ENCODE data around the gene MGAT3.

Gene MGAT3

DNA sequence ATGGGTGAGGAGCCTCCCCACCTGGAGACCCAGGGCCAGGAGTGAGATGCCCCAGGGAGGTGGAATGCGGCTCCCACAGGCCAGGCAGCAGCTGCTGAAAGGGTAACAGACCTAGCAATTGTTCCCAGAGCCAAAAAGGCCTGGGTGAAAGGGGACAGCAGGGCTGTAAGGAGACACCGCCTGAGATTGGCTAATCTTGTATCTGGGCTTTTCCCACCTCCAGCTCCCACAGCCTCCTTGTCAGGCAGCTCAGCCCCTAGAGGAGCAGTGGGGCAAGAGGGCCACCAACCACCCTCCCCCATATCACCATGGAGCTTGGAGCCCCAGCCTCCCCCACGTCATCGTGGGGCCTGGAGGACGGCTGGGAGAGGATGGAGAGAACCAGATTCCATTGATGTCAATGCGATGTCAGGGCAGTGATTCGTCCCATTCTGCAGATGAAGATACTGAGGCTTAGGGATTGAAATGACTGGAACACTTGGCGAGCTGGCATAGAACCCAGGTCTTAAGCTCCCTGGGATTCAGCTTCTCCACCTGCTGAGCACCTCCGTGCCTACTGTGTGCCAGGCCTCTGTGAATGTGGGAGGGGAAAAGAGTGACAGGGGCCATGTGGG is 2.9 kb upstream of the MGAT3 start:
- DNase-seq, result no peak

DNA sequence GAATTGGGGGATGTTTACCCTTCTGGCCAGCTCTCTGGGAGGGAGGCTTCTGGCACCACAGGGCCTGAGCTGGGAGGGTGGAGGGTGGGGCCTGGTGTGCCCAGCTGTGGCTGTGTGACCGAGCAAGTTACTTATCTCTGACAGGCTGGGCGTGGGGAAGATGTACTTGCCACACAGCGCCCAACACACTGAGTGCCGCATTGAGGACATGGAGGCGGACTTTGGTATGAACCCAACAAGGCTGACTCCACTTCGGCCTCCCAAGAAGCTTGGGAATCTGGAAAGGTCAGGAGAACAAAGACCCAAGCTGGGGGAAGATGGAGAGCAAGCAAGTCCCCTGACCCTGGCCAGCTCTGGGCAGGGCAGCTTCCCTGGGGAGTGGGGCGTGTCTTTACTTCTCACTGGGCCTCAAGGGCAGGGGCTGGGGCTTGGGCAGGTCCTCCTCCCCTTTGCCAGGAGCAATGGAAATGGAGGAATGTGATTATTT is 2.4 kb upstream of the MGAT3 start:
- DNase-seq, result no peak

DNA sequence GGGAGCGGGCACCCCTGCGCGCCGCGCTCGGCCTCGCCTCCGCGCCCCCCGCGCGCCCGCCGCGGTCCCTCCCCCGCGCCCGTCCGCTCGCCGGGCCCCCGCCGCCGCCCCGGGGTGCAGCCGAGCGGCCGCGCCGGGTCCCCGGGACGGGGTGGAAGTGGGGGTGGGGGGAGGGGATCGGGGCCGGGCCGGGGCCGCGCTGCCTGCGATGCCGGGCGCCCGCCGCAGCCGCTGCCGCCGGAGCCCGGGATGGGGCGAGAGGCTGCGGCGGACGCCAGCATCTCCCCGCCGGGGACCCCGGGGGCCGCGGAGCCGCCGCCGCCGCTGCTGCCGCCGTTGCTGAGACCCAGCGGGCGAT is 365 bp downstream of the MGAT3 start:
- no peak for DNase-seq

DNA sequence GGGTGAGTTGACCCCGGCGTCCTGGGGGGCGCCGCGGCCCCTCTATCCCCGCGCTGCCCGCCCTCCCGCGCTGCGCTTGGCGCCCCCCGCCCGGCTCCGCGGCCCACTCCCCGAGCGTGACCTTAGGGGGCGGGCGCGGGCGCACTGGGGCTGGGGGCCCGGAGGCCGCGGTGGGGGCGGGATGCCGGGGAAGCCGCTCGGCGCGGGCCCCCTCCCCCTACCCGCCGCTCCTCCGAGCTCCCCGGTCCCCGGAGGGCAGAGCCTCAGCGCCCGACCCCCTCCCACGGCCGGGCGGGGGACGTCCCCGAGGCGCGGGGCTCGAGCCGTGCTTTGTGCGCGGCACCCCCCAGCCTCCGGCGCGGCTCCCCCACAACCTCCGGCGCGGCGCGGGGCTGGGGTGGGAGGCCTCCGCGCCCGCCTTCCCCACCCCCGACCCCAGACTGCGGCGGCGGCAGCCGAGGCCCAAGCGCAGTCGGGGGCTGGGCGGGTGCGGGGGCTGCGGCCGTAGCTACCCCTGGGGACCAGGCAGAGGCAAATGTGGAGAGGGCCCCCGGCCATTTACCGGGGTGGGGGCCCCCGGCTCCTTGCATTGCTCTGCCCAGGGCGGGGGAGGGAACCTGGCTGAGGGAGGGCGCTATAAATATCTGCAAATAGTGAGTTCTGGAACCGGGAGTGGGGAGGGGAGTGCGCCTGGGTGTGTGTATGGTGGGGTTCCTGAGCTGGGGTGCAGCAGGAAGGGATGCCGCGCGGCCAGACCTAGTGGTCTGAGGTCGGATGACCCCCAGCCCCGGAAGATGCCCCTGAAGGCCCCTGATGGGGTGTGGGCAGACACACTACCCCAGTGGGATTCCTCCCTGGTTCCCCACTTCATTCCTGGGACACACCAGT is 988 bp downstream of the MGAT3 start:
- no peak for DNase-seq

DNA sequence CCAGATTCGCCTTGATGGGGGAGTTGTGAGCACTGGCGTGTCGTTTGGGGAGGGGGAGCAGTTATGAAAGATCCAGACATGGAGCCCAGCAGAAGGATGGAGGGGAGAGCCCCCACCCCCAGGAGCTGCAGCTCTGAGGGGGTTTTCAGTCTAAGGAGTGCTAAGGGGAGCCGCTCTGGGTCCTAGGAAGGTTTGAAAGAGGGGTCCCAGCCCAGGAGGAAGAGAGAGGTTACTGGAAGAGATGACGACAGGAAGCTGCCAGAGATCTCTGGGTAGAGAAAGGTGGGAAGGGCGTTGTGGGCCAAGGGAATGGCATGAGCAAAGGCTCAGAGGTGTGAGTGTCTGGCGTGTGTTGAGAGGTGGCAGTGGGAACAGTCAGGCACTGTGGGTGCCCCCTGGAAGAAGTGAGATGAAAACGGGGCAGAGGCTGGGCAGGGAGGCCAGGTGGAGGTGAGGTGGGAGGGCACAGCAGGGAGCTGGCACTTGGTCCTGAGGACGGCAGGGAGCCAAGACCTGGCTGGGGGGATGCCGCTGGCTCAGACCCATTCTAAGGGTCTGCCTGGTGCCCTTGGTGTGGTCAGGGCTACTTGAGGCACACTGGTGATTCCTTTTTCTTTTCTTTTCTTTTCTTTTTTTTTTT is 1.8 kb downstream of the MGAT3 start:
- no peak for DNase-seq

DNA sequence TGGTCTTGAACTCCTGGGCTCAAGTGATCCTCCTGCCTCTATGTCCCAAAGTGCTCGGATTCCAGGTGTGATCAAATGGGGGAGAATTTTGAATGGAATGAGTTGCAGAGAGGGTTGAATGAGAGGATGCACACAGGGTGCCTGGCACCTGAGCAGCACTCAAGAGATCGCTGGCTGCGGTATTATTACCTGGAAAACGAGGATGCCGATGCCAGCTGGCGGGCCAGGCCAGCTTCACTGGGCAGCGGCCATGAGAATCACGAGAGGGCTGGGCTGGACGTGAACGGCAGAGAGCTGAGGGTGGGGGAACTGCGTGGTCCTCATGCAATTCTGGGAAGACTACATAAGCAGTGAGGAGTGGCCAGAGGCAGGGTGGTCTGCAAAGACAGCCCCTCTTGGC is 2.9 kb downstream of the MGAT3 start:
- no peak for DNase-seq

DNA sequence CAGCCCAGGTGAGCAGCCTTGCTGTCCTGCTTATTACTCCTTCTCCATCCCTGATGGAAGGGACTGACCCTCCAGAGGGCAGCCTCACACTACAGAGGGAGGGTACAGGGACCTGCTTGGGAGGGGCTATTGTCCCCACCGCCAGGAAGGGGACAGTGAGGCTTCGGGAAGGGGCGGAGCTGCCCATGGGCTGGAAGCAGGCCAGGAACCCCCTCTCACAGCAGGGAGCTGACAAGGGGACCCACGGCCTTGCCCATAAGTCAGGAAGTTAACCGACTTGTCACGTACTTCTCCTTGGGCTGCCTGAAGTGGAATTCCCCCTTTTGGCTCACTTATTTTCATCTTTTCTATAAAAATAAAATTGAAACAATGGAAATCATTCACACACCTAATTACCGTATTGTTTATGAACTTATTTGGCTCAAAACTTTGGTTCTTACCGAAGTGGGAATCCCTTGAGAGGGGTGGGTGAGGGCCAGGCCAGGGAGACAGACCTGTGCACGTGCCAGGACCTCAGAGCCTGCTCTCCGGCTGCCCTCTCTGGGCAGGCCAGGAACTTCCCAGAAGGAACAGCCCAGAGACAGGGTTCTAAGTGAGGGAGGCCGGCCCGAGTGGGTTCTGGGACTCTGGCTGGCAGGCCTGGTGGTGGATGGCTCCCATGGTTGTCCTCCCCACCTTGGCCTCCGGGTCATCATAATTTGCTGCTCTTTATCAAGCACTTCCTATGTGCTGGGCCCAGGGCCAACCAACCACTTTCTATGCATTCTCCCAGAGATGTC is 5.8 kb downstream of the MGAT3 start:
- DNase-seq, result no peak

DNA sequence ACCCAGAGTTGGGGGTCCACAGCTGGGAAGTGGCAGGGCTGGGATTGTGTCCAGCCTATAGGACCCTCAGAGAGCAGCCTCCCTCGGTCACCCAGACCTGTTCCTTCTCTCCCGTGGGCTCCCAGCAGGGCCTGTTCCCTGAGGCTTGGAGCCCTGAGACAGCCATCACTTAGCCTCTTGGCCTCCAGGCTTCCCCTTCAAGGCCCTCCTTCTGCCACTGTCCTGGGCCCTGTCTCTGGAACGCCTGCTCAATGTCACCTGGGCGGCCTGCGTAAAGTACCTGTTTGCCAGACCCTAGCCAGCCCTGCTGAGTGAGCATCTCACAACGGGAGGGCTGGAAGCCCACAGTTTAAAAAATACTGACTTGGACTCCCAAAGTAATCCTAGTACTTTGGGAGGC is 6.5 kb downstream of the MGAT3 start:
- DNase-seq, result no peak

DNA sequence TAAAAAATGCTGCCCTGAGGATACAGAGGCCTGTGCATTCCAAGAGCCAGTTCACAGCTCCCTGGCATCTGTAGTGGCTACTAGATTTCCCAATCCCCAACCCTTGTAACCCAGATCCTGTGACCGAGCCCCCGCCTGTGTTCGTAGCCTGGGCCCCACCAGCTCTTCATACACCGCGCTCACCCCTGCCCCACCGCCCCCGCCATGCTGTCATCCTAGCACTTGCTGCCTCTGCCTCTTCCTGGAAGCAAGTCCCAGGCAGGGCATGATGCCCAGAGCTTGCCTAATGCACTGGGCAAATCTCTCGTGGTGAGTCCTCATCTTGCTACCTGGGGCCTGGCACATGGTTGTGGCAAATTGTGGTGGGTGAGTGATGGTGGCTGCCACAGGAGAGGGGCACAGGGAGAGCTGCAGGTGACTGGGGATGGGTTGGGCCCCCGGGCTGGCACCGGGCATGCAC is 7.1 kb downstream of the MGAT3 start:
- DNase-seq, result no peak

DNA sequence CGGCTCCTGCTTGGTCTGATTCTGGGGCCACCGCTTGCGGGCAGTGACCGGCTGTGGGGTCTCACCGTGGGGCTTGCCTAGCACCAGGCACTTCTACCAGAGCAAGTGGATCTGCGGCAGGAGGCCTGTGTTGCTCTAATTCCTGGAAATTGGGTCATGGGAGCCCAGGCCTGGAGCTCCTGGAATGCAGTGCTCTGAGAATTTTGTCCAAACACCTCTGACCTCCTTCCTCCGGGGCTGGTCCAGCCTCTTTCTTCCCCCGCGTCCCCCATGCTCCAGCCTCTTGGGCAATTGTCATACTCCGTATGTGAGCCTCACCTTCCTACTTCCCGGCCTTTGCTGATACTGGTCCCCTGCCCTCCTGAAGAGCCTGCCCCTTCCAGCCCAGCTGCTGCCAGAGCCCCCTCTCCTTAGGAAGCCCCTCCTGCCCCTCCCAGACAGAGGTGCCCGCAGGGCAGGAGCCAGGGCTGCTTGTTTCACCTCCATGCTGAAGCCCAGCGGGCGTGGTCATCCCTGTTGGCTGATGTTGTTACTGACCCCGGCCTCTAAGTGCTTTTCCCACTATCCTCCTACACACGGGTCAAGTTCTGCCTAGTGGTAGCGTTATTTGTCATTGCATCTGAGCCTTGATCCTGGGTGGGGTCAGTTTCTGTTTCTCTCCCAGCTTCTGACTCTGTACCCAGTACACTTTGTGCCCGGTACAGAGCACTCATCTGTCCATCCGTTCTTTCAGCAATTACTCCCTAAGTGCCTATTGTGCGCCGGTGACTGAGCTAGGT is 9.6 kb downstream of the MGAT3 start:
- DNase-seq, result no peak

DNA sequence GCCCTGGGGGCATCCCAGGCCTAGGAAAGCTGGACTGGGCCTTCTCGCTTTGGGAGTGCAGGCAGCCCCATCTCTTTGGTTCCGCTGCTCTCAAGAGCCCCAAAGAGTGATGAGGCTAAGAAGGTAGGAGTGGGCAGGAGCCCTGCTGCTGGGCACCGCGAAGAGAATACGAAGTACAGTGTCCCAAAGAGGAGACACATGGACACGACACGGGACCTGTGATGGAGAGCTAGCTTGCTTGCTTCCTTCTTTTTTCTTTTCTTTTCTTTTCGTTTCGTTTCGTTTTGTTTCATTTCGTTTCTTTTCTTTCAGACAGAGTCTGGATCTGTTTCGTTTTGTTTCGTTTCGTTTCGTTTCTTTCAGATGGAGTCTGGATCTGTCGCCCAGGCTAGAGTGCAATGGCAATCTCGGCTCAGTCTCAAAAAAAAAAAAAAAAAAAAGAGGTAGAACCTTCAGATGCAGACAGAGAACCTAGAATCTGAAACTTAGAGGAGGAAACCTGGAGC is 10.6 kb downstream of the MGAT3 start:
- DNase-seq, result no peak

DNA sequence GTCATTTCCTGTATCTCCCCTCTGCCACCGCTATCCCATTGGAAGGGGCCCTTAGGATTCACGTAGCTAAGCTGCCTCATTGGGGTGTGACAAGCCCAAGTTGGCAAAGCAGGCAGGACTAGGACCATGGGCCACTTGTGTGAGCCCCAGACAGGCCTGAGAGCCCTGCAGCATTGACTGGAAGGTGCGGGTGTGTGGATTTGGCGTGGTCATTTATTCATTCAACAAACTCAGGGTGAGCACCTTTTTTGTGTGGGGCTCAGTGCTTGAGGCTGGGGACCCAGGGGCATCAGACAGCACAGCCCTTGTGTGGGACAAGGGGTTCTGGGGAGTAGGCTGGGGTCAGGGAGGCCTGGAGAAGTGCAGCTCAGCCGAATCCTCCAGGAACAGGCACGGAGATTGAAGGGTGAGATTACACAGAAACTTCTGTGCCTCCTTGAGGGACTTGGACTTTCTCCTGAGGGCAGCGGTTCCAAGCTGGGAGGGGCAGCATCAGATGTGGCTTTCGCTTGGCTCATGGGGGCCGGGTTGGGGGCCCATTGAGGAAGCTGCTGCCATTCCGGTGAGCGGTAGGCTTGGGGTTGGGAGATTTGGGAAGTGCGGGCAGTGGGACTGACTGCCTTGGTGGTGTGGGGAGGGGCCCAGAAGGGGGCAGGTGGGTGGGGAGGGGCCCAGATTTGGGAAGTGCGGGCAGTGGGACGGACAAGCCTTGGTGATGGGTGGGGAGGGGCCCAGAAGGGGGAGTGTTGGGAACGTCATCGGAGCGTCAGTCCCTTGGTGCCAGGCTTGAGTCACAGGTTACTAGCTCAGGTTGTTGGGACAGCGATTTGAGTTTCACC is 11.9 kb downstream of the MGAT3 start:
- DNase-seq, result no peak

DNA sequence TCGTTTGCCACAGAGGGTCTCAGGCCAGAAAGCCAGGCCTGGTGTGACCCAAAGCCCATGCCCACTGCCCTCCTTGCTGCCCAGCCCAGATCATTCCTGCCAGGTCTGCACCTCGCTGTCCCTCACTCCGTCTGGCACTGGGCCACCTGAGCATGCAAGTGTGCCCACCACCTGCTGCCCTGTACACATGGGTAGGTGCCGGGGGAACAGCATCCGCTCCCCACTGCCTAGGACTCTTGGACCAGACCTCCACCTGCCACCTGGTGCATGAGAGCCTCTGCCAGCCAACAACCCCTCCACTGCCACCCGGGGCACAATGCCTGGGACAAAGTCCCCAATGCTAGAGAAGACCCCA is 12.5 kb downstream of the MGAT3 start:
- DNase-seq, result no peak

DNA sequence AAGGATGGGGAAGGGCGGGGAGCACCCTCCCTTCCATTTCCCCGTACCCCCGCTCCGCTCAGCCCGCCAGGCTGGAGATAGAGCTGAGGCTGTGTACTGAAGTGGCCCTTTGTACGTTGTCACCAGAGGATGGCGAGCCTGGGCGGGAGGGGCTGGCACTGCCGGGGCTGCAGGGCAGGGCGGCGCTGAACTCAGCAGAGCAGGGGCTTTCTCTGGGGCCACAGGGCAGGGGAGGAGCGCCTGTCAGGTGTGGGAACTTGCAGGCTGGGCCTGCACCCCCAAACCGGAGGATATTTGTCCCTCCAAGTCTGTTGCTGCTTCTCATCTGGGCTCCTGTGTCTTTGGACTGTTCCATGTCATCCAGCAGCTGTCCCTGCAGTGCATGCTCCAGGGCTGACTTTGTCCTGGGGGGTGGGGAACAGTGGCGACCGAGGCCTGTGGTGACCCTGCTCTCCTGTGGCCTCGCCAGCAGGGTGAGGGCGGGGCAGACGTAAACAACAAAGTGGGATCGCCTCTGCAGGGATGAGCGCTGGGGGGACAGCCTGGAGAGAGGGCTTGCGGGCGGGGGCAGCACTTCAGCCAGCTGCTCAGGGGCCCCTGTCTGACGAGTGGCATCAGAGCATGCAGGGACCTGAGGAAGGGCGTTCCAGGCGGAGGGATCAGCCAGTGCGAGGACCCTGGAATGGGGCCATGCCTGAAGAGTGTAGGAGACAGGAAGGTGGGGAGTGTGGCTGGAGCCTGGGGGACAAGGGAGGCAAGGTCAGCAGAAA is 13.1 kb downstream of the MGAT3 start:
- DNase-seq, result no peak

DNA sequence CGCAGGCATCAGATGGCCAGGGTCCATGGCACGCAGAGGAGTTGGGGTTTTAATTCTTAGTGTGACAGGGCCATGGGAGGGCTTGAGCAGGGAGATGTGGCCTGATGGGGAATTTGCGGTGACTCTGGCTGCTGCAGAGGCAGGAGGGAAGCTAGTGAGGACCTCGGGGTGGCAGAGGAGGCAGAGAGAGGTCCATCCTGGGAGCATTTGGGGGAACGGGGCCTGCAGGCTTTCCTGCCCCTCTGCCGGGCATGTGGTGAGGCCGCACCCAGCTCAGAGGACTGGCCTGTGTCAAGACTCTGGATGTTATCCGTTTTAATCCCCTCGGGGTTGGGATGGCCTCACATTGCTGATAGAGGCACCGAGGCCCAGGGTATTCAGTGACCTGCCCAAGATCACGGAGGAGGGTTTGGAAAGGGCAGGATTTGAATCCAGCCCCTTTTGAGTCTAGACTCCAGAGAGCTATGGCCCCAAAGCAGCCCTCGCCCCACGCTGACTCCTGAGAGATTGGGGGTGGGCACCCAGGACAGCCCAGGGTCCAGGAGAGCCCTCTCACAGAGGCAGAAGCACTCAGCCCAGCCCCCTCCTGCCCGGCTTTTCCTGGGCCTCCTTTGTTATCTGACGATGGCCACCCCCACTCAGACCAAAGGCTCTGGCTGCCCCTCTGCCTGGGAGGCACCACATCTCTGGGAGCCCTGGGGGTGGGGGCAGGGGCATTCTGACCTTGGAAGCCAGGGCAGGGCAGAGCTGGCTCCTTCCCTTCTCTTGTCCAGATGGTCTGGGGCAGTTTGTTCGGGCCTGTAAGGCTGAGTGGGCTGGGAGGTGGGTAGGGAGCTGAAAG is 13.9 kb downstream of the MGAT3 start:
- DNase-seq, result no peak

DNA sequence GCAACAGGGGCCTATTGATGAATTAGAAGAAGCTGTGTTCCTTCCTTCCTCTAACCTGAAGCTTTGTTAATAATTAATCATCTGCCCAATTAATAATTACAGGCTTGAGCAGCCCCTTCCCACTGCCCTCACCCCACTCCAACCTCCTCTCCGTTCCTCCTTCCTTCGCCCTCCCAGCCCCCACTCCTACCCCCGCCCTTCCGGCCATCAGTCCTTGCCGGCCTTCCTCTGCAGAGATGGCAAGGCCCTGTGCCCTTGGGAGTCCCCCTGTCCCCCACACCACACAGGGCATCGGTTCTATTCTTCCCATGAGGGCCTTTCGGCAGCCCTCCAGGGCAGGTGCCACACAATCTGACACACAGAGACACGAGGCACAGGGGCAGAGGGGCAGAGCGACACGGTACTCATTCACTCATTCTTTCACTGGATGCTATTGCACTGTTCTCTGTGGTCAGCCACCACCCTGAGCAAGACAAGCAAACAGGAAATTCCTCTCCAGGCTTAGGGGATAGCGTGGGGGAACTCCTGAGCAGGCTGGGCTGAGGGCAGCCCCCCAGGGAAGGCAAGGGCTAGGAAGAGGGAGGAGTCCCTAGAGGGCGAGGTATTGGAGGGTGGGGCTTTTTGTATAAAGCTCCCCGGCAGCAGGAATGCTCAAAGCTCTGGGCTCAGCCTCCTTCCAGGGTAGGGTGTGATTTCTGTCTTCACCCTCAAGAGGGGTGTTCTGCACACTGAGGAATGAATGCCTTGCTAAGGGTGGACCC is 14.7 kb downstream of the MGAT3 start:
- peak; percentile 26 for DNase-seq

DNA sequence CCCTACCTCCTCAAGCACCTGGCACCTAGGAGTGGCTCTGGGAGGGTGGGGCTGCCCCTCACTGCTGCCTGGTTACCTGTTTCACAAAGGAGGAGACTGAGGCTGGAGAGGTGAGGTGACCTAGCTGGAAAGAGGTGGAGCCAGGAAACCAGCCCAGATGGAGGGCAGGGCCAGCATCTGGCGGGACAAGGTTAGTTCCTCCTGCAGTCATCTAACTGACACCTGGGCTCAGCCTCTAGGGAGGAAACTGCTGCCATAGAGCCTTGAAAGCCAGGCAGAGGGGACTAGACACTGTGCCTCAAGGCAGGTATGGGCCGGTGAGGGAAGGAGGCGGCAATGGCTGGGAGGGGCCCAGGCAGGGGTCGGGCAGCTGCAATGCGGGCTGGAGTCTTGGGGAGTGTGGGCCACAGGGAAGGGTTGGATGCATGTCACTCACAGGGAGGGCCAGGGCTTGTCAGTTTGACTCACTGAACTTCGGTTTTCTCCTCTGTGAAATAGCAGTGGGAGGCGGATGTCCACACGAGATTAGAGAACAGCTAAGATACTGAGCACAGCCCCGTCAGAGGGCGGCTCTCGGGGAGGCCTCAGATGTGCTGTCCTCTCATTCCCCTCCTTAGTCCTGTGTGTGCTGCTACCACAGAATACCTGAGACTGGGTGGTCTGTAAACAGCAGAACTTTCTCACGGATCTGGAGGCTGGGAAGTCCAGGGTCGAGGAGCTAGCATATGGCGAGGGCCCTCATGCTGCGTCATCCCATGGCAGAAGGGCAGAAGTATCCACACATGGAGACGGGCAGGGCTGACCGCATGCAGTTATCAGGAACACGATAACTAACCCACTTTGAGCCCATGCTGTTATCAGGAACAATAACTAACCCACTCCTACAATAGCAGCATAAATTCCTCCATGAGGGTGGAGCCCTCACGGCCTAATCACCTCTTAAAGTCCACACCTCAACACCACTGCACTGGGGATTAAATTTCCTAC is 16.1 kb downstream of the MGAT3 start:
- DNase-seq, result no peak

Data from CD4-positive, alpha-beta T cell treated with Interleukin-17A for 1 hour (primary cell).